Left colon (tissue), 2 donors: Measurements from ENCODE around the gene TRIM42. TPM values are rescaled to one million over a fixed set of nuclear protein-coding genes. Genes with fewer than 3 reads are reported as not detected.

Source experiments
- ATAC-seq: fragments of 200-7000 bp; cut with Tn5 transposase; one replicate; pipeline ENCODE4 v1.9.1; 2020; ENCODE audit warnings: mild to moderate bottlenecking, moderate library complexity
- DNase-seq, 2 donors: peaks; one replicate each; pipeline ENCODE4 v3.0.0-alpha.2; 2020
- intact Hi-C, 2 donors: fragments of 100-400 bp; cut with DNase I in 1 of 2; cut with micrococcal nuclease in 1 of 2; formaldehyde crosslinking; loops; one replicate each; pipeline versions ENCODE4 v1.11.2 to v1.14.0; 2022; cut with DNase I, micrococcal nuclease
- long read RNA-seq: library from polyadenylated mRNA; unstranded; transcript quantifications from one replicate; pipeline ENCODE4 v2.0.0, GENCODE V29; 2021
- total RNA-seq, 2 donors: library from RNA; stranded (reverse); fragmentation: NEBNext Ultra II Directional; extraction: Animal tissue kit (Norgen Biotek cat#: 25700); gene quantifications; one replicate each; pipeline ENCODE4 v1.2.1, GENCODE V29; 2021
- donor health status: DM: no; HTN: no; CAD: no.
- donor health status: DM: yes; HTN: yes; CAD: no.

Gene TRIM42
- total RNA-seq: not detected
- long read RNA-seq: 0 reads

DNA sequence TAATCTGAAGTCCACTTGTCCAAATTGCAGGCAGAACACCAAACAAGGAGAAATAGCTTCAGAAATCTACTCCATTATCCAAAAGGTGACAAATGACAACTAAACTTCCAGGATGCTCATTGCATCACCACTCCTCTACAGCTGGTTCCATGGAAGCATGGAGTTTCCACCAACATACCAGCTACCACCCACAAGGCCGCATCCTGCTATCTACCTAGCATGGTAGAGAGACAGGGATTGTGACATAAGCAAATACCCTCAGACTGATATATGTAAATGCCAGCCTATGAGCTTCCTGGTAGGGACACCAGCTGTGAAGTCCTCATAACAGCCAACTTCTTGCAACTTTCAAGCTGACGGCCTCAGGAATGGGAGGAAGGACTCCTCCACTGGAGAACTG, at the start of gene TRIM42:
TRIM42 (plus strand) TSS at position 301 of the 400 bp plus-strand sequence. CDS start 166 bp downstream, outside the sequence.
- intact Hi-C loops: no loop called here
- ATAC-seq: no peak
- DNase-seq: no peak

DNA sequence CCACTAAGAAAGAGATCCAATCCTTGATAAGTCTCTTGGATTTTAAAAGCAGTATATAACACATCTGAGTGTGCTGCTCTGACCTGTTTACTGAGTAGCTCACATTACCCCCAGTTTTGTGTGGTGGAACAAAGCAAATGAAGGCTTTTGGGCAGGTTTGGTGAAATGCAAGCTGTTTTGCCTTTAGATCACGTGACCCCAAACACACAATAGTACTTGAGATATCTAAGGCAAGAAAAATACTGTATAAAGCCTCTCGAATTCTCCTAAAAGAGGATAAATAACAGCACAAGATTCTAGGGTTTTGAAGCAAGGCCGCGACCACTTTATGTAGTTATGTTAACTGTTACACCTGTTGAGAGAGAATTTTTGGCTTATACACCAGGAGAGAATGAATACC, 49.3 kb upstream of the TRIM42 start:
- intact Hi-C loops: no loop called here
- ATAC-seq (no peak), DNase-seq (no peak)

DNA sequence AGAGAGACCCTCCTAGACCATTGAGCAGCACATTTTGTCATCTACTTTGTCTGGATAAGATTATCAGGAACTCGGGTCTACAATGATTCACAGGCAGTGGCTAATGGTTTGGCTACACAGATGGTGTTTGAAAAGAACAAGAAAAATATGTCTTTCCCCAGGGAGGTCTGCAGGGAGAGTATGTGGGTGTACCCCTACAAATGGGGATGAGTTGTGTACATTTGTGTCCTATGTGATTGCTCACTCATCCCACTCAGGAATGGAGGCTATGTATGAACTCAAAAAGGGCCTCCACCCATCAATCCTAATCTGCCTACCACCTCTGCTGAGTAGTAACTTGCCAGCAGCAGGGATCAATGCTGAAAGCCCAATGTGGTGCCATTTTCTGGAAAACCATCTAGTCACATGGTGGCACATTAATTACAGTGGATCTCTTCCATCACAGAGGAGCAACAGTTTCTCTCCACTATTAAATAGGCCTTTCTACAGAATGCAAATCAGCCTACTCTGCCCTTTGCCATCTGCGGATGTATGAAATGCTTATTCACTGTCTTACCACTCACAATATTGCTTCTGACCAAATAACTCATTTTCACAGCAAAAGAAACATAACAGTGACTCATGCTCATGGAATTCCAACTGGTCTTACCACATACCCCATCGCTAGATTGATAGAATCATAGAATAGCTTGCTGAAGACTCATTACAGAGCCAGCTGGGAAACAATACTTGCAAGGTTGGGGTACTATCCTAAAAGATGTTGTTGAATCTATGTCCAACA, 48.3 kb upstream of the TRIM42 start:
- intact Hi-C loops: no loop called here
- DNase-seq: no peak
- ATAC-seq: no peak

DNA sequence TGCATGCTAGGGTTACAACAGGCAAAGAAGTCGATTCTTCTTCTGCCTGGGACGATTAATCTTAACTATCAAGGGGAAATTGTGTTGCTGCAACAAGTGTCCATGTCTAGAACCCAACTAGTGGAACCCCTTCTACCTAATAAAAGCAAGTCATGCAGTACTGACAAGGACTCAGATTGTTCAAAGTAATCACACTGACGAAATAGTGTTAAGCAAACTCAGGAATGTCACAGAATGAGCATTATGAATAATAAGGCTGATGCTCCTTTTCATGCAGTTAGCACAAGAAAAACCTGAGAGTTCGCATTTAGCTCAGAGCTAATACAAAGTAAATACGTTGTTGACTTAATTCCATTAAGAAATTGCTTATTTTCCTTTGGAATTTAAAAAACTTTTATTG, 47.5 kb upstream of the TRIM42 start:
- intact Hi-C loops: no loop called here
- ATAC-seq (no peak), DNase-seq (no peak)

DNA sequence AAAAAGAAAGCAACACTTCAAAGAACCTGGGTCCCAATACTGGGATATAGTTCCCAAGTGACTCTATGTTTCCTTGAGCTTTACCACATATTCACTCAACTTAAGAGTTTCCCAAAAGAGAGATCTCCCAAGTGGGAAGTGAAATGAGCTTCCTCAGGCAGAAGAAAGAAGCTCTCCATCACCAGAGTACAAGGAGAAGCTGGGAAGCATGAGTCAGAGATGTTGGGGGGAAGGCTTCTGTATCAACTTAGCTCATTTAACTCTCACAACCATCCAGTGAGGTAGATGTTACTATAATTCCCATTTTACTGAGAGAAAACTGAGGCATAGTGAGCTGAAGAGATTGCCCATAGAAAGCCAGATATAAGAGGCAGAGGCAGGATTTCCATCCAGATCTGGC, 47.0 kb upstream of the TRIM42 start:
- DNase-seq: no peak
- no peak for ATAC-seq
- intact Hi-C loops: no loop called here

DNA sequence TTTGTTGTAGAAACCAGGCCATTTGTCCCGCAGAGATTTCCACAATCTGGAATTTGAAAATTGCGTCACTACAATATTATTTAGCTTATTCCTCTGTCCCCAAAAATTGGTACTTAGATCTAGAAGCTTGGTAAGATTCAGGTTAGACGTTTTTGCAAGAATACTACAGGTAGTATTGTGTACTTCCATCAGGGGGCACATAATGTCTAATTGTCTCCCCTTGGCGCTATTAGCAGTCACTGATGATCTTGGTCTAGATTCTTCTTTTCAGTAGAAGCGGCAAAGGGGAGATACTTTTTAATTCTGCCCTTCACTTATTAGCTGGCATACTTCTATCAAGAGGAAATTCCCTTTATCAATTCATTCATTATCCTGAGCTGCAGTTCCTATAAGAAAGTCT, 42.6 kb upstream of the TRIM42 start:
- no peak for ATAC-seq
- no peak for DNase-seq
- intact Hi-C loops: no loop called here

DNA sequence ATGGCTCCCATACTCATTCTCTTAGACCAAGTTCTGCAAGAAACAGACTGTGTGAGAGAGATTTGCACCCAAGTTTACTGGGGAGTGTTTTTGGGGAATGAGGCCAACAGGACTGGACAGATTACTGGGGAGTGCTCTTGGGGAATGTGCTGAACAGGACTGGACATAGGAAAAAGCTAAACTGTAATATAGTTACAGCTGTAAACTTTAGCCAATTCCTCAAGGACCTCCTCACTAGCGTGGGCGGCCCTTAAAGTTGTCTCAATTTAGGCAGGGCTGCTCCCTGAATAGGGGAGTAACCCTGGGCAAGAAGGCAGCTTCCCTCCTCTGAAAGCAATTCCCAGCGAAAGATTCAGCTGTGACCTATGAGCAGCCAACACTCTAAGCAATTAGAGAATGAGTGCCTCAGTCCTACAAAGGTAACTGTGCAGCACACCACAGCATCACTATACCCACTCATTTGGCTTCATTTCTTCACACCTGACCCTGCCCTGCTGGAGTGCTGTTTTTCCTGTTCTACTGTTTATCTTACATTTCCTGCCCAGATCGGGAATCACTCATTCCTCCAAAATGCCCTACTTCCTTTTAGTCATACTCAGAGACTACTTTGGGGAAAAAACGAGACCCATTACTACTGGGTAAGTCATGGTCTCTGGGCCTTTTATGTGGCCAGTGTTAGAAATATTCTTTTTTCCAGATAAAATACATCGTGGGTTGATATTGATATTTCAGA, 41.3 kb upstream of the TRIM42 start:
- DNase-seq: no peak
- no peak for ATAC-seq
- intact Hi-C loops: no loop called here

DNA sequence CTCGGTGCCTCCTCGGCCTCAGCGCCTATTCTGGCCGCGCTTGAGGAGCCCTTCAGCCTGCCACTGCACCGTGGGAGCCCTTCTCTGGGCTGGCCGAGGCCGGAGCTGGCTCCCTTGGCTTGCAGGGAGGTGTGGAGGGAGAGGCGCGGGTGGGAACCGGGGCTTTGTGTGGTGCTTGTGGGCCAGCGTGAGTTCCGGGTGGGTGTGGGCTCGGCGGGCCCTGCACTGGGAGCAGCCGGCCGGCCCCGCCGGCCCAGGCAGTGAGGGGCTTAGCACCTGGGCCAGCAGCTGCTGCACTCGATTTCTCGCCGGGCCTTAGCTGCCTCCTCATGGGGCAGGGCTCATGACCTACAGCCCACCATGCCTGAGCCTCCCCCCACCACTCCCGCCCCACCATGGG, 26.6 kb upstream of the TRIM42 start:
- intact Hi-C loops: no loop called here
- no peak for ATAC-seq
- DNase-seq: no peak

DNA sequence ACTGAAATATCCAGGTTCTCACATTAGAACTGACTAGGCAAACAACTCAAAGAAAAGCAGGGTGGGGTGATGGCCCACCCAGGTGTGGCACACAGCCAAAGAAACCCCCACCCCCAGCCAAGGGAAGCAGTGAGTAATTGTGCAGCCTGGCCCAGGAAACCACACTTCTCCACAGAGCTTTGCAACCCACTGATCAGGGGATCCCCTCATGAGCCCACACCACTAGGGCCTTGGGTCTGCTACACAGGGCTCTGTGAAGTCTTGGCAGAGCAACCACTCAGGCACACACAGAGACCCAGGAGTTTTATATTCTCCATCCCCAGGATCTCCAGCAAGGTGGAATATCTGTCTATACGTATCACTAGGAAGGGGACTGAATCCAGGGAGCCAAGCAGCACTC, 22.2 kb upstream of the TRIM42 start:
- ATAC-seq (no peak), DNase-seq (no peak)
- intact Hi-C loops: no loop called here

DNA sequence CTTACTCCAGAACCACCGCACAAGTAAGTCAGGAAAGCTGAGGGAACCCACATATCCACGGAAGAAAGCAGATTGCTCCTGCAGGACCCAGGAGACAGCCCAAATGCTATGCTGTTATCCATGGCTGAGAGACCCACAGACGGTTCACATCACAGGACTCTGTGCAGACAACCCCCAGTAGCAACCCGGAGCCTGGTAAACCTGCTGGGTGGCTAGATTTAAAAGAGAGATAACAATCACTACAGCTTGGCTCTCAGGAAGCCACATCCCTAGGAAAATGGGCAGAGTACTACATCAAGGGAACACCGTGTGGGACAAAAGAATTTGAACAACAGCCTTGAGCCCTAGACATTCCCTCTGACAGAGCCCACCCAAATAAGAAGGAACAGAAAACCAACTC, 13.8 kb upstream of the TRIM42 start:
- DNase-seq: no peak
- ATAC-seq: no peak
- intact Hi-C loops: no loop called here

DNA sequence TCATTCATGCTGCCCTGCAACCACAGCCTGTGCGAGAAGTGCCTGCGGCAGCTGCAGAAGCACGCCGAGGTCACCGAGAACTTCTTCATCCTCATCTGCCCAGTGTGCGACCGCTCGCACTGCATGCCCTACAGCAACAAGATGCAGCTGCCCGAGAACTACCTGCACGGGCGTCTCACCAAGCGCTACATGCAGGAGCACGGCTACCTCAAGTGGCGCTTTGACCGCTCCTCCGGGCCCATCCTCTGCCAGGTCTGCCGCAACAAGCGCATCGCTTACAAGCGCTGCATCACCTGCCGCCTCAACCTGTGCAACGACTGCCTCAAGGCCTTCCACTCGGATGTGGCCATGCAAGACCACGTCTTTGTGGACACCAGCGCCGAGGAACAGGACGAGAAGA, 4.7 kb downstream of the TRIM42 start:
- DNase-seq (no peak), ATAC-seq (no peak)
- intact Hi-C loops: no loop called here

DNA sequence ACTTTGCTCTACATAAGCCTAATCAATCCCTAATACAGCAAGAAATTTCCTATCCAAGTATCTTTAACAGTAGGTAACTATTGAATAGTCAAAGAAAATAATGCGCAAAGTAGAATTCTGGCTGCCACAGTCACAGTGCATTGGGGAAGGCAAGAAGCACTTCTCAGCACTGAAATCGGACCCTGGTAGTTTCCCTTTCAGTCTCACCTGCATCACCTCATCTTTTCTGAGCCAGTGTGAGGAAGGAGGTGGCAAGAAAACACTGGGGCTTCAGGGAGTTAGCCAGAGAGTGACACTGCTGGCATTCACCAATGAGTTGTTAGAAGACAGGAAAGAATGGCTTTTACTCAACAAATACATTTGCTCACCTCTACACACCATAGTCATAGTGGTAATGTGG, 8.3 kb downstream of the TRIM42 start:
- intact Hi-C loops: no loop called here
- no peak for ATAC-seq
- no peak for DNase-seq

DNA sequence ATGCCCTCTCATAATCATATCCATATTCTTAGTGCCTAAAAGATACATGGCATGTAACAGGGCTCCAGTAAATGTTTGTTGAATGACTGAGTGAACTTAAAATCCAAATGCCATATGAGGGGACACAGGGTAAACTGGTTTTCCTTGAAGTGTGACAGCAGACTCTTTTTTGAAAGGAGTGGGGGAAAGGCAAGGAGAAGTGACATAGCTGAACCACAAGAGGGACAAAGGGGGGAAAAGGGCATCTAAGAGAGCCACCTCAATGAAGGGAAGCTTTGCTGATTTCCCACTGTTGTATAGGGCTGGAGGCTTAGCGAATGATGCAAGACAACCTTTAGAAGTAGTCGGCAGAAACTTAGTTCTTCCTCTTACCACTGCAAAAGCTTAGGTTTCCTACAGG, 9.1 kb downstream of the TRIM42 start:
- ATAC-seq: no peak
- DNase-seq: no peak
- intact Hi-C loops: no loop called here

DNA sequence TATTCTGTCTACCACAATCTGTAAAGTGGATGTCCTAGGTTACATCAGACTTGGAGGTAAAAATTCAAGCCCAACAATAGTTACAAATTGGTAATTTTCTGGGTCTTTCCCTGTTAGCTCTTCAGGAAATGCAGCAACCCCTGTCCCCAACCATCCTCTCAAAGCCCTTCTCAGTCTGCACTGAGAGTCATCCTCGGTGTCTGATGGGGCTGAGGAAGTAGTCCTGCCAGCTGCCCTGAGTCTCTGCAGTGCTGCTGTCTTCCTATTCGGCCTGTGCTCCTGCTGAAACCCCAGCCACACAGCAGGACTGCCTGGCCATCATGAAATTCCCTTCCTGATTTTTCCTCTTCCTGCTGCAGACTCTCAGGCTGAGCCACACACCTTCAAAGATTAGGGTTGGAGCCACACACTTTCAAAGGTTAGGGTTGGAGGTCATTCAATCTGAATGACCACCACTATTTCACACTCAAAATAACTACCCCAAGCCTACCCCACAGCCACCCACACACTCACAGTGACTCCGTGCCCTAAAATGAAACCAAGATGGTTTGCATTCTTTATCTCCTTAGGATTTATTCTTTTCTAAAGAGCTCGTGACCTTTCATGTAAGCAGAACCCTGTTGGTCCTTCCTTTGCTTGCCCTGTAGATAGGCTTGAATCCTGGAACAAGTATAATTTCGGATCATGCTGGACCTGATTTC, 17.6 kb downstream of the TRIM42 start:
- DNase-seq (no peak), ATAC-seq (no peak)
- intact Hi-C loops: no loop called here

DNA sequence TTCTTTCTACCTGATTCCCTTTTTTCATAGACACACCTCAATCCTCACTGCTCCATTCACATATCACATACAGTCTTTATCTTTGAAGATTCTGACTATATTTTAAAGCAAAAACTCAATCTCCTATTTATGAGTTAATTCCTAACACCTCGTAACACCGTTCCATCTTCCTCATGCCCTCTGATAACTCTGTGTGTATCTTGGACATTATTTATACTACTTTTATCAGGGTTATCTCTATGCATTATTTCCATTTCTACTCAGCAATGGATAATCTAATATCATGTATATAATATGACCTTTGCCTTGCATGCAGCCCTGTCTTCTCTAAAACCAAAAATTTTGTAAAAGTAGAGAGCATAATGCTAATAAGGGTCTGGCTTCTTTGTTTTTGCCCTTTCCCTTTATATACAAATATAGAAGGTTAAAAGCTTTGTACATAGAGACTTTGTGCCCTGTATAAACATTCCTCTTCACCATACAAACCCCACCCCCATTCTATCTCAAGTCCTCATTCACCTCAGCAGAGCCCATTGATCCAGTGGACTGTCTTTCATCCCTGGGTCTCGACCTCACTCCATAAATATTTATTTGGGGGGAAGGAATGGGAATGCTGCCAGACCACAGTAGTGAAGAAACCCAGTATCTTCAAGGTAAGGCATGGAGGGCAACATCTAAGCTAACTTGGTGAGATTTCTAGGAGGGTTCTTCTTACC, 21.8 kb downstream of the TRIM42 start:
- intact Hi-C loops: no loop called here
- ATAC-seq (no peak), DNase-seq (no peak)

DNA sequence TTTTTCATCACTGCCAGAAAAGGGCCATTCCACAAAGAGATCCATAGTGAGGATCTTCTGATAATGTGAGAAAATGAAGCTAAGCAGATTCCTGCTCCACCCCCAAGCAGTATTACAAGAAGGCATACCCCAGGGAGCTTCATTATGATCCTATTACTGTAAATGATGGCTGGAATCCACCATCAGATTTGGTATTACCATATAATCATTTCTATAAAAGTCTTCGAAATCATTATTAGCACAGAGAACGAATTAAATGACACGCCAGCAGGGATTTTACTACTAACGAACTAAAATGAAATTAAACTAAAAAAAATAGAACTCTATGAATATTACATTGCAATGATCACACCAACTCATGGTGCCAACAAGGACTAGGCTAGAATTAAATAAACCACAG, 24.4 kb downstream of the TRIM42 start:
- DNase-seq (no peak), ATAC-seq (no peak)
- intact Hi-C loops: no loop called here

DNA sequence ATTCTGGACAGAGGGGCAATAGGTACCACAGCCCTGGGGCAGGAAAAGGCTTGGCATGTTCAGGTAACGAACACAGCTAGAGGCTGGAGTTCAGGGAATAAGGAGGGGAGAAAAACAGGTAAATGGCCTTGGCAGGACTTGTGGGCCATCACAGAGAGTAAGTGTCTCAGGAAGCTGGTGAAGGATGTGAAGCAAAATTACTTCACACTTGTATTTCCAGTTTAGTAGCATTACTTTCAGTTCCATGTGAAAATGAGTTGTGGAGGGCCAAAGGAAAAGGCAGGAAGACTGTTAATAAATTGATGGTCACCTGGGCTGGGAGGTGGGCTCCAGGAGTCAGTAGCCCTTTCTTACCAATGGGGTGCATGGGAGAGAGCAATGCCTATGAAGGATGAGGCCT, 25.6 kb downstream of the TRIM42 start:
- DNase-seq: no peak

DNA sequence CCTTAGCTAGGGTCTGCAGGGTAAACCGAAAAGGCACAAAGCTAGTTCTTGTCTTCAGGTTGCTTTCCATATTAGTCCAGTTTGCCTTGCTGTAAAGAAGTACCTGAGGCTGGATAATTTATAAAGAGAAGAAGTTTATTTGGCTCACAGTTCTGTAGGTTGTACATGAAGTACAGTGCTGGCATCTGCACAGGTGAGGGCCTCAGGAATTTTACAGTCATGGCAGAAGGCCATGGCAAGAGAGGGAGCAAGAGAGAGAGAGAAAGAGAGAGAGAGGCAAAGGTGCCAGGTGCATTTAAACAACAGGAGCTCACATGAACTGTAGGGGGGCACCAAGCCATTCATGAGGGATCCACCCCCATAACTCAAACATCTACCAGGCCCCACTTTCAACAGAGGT, 26.9 kb downstream of the TRIM42 start:
- ATAC-seq (no peak), DNase-seq (no peak)
- intact Hi-C loops: no loop called here

More for the DNA sequence above, 25.6 kb downstream of the TRIM42 start:
- ATAC-seq: no peak
- intact Hi-C loops: no loop called here

DNA sequence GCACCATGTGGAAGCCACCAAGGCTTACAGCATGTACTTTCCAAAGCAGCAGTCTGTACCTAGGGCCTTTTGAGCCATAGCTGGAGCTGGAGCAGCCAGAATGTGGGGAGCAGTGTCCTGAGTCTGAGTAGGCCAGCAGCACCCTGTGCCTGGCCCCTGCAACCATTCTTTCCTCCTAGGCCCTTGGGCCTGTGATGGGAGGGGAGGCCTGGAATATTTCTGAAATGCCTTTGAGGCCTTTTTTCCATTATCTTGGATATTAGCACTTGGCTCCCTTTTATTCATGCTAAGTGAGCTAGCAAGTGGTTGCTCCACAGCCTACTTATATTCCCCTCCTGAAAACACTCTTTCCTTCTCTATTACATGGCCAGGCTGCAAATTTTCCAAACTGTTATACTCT, 28.1 kb downstream of the TRIM42 start:
- DNase-seq: no peak
- no peak for ATAC-seq
- intact Hi-C loops: no loop called here
